Peyer's patch (tissue), 4 donors: ENCODE measurements around the gene DLX6. TPM values are rescaled to one million over a fixed set of nuclear protein-coding genes. Genes with fewer than 3 reads are reported as not detected.

Source experiments
- DNase-seq, 3 donors: peaks; one replicate each; pipeline ENCODE4 v3.0.0-alpha.2; 2017 to 2019
- H3K27ac ChIP-seq, 4 donors: fragments of 200-600 bp; sonication (generic); one replicate each; pipeline ENCODE4 v1.5.1; 2016 to 2019
- H3K27me3 ChIP-seq, 2 donors: fragments of 200-600 bp; sonication (generic); one replicate each; pipeline ENCODE4 v1.5.1; 2019
- H3K36me3 ChIP-seq, 3 donors: fragments of 200-600 bp; sonication (generic); one replicate each; pipeline ENCODE4 v1.5.1; 2016 to 2019
- H3K4me1 ChIP-seq, 4 donors: fragments of 200-600 bp; sonication (generic); one replicate each; pipeline ENCODE4 v1.5.1; 2016 to 2019
- H3K4me3 ChIP-seq, 4 donors: fragments of 200-600 bp; sonication (generic); 1 replicate in 3 of 4; 2 replicates in 1 of 4; pipeline ENCODE4 v1.5.1; 2016 to 2019; ENCODE audit warnings: mild to moderate bottlenecking in 1 of 4
- H3K9me3 ChIP-seq, 4 donors: fragments of 200-600 bp; sonication (generic); one replicate each; pipeline ENCODE4 v1.5.1; 2016 to 2019; ENCODE audit warnings: mild to moderate bottlenecking in 1 of 4
- POLR2A ChIP-seq, 2 donors: fragments of 450-650 bp; IDR thresholded peaks; one replicate each; pipeline ENCODE4 v1.5.1; 2017; ENCODE audit warnings: antibody characterized with exemption in 2 of 2, mild to moderate bottlenecking in 2 of 2, moderate library complexity in 2 of 2
- total RNA-seq, 4 donors: library from RNA; depleted of rRNA; stranded (reverse); fragments of >200 nt; gene quantifications; one replicate each; pipeline ENCODE4 v1.1.0, GENCODE V29; 2016
- TF ChIP-seq, protein P1 (sequence below), 6 experiments: fragments of 450-650 bp in 4 of 6; fragments of 200-600 bp in 2 of 6; sonication (generic) in 1 of 6; IDR thresholded peaks; one replicate each; pipeline ENCODE4 v1.5.1; 2017 to 2019; ENCODE audit warnings: antibody characterized with exemption in 6 of 6, mild to moderate bottlenecking in 3 of 6, moderate library complexity in 1 of 6

DLX6 gene
- total RNA-seq, 4 donors from 2014 or later = not detected

GRCh38 chr7:96986901-96987300 is 18.5 kb upstream of the DLX6 start:
- Histone ChIP-seq H3K4me3 (no peak overlapping the region), H3K27ac (no peak overlapping the region), H3K36me3 (no peaks in the 10 kb centered on the region), H3K27me3 (peaks cover 0 to 5% of the 10 kb centered on the region in 2 donors), H3K9me3 (no peaks in the 10 kb centered on the region), H3K4me1 (no peaks in the 10 kb centered on the region)
- no peak for TF ChIP-seq POLR2A (IDR thresholded peaks at IDR 0.05)
- TF ChIP-seq, protein P1, sequence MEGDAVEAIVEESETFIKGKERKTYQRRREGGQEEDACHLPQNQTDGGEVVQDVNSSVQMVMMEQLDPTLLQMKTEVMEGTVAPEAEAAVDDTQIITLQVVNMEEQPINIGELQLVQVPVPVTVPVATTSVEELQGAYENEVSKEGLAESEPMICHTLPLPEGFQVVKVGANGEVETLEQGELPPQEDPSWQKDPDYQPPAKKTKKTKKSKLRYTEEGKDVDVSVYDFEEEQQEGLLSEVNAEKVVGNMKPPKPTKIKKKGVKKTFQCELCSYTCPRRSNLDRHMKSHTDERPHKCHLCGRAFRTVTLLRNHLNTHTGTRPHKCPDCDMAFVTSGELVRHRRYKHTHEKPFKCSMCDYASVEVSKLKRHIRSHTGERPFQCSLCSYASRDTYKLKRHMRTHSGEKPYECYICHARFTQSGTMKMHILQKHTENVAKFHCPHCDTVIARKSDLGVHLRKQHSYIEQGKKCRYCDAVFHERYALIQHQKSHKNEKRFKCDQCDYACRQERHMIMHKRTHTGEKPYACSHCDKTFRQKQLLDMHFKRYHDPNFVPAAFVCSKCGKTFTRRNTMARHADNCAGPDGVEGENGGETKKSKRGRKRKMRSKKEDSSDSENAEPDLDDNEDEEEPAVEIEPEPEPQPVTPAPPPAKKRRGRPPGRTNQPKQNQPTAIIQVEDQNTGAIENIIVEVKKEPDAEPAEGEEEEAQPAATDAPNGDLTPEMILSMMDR (IDR thresholded peaks at IDR 0.05) = no peak
- DNase-seq = no peak

DNA sequence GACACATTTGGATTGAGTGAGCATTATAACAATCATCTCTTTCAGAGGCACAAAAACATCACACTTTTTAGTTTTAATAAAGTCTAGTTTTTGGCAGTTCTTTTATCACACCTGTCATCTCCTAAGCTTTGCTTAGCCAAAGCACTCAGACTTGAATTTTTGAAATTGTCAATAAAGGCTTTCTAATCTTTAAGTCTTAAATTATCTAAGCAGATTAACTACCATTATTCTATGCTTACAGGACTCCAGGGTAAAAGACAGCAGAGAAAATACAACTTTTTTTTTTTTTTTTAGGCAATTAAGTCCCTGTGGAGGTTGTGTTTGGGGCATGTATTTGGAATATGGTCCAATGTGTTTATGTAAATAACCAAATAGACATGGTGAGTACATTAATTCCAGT is 17.6 kb upstream of the DLX6 start:
- no peak overlapping the region for H3K27ac ChIP-seq
- H3K36me3 ChIP-seq = no peaks in the 10 kb centered on the region
- H3K4me3 ChIP-seq = no peak overlapping the region
- no peak for DNase-seq
- H3K4me1 ChIP-seq = no peaks in the 10 kb centered on the region
- peaks cover 0 to 13% of the 10 kb centered on the region in 2 donors for H3K27me3 ChIP-seq
- H3K9me3 ChIP-seq = no peaks in the 10 kb centered on the region
- no peak for TF ChIP-seq POLR2A (IDR thresholded peaks at IDR 0.05)
- TF ChIP-seq, protein P1 (IDR thresholded peaks at IDR 0.05) = no peak

DNA sequence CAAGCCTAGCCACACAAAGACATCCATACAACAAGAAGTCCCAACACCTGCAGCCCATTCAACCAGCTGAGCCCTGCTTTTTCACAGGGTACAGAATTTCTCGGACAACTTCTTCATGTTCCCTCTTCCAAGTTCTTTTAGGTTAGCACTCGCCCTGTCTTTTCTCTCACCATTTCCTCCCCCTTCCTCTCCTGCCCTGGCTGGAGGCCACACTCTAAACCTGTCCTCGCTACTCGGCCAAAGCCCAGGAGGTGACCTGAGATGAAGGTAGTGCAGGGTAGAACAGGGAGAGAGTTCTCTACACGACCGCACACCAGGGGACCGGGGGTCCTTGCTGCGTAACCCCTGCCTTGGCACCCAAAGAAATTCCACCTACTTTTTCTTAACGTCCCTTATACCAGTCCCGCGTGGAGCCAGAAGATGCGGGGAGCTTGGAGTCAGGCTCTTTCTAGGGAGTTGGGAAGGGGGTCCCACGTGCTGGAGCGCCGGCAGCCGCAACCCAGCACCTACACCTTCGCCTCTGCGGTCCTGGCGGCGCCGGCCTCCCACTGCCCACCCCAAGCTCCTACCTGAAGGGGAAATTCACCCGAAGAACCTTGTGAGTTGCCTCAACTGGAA is 16.0 kb upstream of the DLX6 start:
- H3K9me3 ChIP-seq = no peaks in the 10 kb centered on the region
- DNase-seq = no peak
- no peak overlapping the region for H3K4me3 ChIP-seq
- TF ChIP-seq POLR2A (IDR thresholded peaks at IDR 0.05) = no peak
- TF ChIP-seq, protein P1 (IDR thresholded peaks at IDR 0.05) = no peak
- no peak overlapping the region for H3K27ac ChIP-seq
- peaks cover 0 to 16% of the 10 kb centered on the region in 2 donors for H3K27me3 ChIP-seq
- H3K4me1 ChIP-seq = no peaks in the 10 kb centered on the region
- no peaks in the 10 kb centered on the region for H3K36me3 ChIP-seq

DNA sequence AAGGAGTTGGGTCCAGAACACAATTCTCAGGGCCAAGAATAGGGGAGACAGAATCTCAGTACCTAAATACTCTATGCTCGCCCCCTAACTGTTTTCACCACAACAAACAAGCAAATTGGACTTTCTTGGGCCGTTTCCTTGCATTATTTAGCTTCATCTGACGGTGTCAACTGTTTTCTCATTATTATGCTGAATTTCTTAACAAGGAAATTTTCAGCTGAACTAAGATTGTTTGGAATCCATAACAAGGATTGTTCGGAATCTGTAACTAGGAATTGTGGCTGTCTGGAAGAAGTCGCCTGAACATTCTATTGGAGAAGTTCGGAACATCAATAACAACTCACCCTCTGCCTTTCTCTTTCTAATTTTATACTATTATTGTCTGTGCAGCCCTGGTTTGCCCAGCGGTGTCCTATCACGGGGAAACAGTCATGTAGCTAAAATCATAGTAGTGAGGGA is 15.5 kb upstream of the DLX6 start:
- H3K4me3 ChIP-seq = no peak overlapping the region
- DNase-seq = no peak
- no peaks in the 10 kb centered on the region for H3K4me1 ChIP-seq
- H3K36me3 ChIP-seq = no peaks in the 10 kb centered on the region
- no peak for TF ChIP-seq POLR2A (IDR thresholded peaks at IDR 0.05)
- TF ChIP-seq, protein P1 (IDR thresholded peaks at IDR 0.05) = no peak
- peaks cover 0 to 16% of the 10 kb centered on the region in 2 donors for H3K27me3 ChIP-seq
- no peaks in the 10 kb centered on the region for H3K9me3 ChIP-seq
- H3K27ac ChIP-seq = no peak overlapping the region

- peaks cover 0 to 21% of the 10 kb centered on the region in 2 donors for H3K27me3 ChIP-seq
- no peaks in the 10 kb centered on the region for H3K36me3 ChIP-seq
- TF ChIP-seq, protein P1 (IDR thresholded peaks at IDR 0.05) = no peak
- TF ChIP-seq POLR2A (IDR thresholded peaks at IDR 0.05) = no peak
- no peak for DNase-seq
- H3K4me1 ChIP-seq = no peaks in the 10 kb centered on the region
- H3K27ac ChIP-seq = no peak overlapping the region
- no peaks in the 10 kb centered on the region for H3K9me3 ChIP-seq
- H3K4me3 ChIP-seq = no peak overlapping the region
Measured at GRCh38 chr7:96991546-96992191, 13.7 kb upstream of the DLX6 start.
